GM18861 (cell line): ENCODE data around the gene GALNT9.

ENCODE experiments used
- ATAC-seq: cut with Tn5 transposase; IDR thresholded peaks from one replicate; pipeline ENCODE4 v1.9.1; 2021; ENCODE audit not compliant: unreplicated experiment

Gene GALNT9

DNA sequence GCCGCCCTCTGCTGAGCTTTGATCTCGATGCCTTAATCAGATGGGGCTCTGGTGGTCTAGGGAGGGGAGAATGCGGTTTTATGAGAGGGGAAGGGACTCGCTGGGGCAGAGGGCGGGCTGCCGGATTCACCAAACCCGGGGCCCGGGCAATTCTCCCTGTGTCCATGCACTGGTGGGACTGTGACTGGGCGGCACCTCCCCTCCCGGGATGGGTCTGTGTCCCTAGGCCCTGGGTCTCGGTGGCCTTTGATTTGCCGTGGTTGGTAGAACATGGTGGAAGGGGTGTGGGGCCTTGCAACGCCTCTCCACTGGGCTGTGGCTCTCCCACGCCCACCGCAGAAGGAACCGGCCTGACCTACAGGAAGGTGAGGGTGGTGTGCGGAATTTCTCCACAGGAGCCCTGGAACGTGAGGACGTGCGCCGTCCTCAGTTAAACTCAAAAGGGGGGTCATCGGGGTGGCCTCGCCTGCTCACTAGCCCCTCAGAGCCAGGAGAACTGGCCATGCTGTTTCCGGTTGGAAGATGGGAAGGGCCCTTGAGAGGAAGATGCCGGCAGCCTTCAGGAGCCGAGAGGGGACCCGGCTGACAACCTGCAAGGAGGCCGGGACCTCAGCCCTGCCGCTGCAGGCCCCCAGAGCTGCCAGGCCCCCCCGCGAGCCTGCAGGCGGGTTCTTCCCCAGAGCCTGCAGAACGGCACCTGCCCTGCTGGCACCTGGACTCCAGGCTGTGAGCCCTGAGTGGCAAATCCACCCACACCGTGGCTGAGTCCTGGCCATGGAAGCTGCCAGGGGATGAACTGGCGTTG is 141.5 kb downstream of the GALNT9 start:
- ATAC-seq: no peak

DNA sequence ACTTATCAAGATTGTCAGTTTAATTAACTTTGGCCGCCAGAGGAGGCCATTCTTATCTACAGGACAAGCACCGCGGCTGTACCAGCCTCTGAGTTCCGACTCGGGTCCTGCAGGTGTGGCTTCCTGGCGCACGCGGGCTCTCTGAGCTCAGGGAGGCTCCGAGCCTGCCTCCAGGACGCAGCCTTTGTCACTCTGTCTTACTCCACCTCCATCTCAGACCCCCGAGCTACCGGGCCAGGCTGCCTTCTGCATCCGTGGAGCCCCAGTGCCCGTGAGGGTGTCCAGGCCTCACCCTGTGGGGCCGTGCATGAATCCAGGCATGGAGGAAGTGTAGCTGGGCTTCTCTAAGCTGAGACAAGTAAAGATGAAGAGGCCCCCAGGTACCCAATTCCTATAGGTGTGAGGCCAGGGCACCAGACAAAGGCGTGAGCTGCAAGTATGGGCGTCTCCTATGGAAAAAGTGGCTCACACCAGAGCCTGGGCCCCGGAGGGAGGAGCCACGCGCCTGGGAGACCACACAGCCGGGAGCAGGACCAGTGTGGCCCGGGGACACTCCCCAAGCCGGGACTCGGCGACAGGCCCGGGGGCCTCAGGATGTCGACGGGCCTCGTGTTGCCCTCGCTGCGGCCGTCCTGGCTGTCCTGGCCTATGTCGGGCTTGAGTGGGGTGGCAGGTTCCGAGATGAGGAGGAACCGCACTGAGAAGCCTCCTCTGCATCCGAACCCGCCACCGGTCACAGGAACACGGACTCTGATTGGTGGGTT is 142.3 kb downstream of the GALNT9 start:
- no peak for ATAC-seq

- ATAC-seq: no peak
These were observed 143.1 kb downstream of the GALNT9 start for GRCh38 chr12:132186208-132186856.

- no peak for ATAC-seq
These were observed 143.7 kb downstream of the GALNT9 start for GRCh38 chr12:132185705-132186104.

DNA sequence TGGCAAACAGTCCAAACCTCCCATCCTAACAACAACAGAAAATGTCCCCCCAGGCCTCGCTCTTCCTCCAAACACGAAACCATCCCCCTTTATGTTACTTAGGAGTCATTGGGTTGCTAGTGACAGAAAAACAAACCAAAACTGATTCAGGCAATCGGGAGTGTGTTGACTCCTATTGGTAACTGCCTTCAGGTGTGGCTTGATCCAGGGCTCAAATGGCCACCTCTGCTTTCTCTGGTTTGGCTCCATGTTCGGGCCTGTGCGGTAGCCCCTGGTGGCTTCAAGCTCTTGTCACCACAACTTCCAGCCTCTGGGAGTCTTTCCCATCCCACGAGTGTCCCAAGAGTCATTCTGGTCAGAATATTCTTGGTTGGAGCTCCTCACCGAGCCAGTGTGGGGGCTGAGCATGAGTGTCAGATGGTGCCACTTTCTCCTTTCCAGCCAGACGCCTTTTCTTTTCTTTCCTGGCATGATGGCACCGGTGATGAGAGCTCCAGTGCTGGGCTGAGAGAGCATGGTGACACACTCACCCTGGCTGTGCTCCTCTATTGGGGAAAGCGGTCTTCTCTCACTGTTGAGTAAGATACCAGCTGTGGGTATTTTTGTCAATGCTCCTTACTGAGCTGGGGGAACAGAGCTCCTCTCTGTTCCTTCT is 146.6 kb downstream of the GALNT9 start:
- ATAC-seq: no peak

GRCh38 chr12:132182206-132182710 is 147.1 kb downstream of the GALNT9 start:
- no peak for ATAC-seq

DNA sequence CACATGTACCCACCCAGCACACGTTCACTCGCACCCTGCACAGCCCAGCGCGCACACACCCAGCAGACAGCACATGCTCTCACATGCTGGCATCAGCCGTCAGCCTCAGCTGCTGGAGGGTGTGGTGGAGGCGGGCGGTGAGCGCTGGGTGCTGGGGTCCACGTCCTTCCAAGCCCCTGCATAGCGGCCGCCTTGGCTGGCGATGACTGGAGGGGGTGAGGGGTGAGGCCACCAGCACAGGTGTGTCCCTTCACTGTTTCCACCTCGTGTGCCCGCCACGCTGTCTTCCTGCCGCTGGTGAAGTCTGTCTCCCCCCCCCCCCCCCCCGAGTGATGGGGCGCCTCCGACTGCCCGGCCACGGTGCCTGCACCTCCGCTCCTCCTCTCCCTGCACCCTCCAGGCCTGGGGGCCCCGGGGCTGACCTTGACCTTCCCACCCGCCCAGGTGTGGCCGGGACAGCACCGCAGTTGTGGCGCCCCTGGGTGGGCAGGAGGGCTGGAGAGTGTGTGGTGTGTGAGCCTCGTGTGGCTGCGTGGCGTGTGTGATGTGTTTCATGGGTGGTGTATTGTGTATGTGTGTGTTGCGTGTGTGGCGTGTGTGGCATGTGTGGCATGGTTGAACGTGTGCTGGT is 147.7 kb downstream of the GALNT9 start:
- ATAC-seq: no peak

DNA sequence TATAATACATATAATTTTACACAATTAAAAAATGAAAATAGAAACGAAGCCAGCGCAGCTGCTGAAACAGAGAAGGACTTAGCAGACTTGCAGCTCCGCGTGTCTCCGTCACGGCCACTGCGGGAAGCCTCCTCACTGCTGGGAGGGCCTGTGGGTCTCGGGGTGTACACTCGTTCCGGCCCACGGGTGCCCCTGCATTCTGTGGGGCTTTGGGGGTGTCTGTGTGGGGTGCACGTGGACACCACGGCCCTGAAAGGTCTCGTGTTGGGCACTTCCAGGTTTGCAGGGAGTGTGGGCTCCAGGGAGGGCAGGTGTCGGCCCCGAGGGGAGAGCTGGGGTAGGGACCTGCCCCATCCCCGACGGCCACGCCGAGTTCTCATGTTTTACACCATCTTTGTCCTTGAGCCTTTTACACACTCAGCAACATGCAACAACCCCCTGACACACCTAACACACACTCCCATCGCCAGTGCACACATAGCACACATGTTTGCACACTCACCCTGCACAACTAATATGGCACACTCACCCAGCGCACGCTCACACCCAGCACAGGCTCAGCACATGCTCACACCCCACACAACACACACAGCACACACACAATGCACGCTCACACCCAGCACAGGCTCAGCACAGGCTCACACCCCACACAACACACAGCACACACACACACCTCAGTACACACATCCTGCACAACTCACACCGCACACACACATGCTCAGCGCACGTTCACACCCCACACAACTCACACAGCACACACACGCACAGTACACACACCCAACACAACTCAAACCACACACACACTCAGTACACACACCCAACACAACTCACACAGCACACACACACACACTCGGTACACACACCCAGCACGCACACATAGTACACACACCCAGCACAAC is 148.5 kb downstream of the GALNT9 start:
- ATAC-seq: no peak

GRCh38 chr12:132179431-132180362 is 149.7 kb downstream of the GALNT9 start:
- no peak for ATAC-seq

- ATAC-seq: no peak
These were observed 150.5 kb downstream of the GALNT9 start for GRCh38 chr12:132178801-132179401.

DNA sequence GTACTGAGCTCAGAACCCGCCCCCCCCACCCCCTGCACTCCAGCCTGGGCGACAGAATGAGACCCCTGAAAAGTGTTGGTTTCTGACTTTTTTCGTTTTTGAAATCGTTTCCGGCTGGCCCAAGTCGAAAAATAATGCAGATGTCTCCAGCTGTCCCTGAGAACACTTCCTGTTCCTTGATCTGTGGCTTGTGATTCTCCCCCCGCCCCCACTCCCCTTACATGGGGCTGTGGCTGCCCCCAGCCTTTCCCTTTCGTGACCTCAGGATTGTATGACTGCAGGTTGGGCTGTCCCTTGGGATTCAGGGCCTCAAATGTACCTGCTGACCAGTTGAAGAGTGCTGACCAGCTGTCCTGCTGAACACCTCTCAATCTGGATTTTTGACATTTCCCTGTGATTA is 151.1 kb downstream of the GALNT9 start:
- ATAC-seq: no peak

DNA sequence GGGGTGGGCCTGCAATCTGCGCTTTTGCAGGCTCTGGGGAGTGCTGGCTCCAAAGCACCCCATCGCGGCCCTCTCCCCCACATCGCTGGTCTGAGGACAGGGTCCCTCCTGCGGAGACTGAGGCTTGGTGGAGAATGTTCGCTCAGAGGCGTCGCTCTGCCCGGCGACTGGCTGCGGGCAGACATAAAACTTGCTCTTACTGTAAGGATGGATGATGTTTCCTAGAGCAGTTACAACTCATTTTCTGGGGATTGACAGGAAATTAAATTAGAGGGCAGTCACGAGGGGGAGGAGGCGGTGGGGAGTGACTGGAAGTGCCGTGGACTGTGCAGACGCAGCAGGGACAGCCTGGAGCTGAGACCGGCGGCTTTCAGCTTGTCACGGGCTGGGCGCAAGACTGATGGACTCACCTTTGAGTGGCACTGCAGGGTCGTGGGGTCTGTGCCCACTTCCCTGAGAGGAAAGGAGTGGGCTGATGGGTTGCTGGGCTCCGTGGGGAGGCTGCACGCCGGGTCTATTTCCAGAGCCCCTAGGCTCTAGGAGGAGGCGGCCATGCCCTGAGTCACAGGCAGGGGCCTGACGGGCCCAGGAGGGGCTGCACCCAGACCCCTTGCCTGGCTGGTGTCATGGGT is 152.4 kb downstream of the GALNT9 start:
- no peak for ATAC-seq

- no peak for ATAC-seq
These were observed 152.9 kb downstream of the GALNT9 start for GRCh38 chr12:132176385-132176919.

- no peak for ATAC-seq
These were observed 153.6 kb downstream of the GALNT9 start for GRCh38 chr12:132175496-132176384.

DNA sequence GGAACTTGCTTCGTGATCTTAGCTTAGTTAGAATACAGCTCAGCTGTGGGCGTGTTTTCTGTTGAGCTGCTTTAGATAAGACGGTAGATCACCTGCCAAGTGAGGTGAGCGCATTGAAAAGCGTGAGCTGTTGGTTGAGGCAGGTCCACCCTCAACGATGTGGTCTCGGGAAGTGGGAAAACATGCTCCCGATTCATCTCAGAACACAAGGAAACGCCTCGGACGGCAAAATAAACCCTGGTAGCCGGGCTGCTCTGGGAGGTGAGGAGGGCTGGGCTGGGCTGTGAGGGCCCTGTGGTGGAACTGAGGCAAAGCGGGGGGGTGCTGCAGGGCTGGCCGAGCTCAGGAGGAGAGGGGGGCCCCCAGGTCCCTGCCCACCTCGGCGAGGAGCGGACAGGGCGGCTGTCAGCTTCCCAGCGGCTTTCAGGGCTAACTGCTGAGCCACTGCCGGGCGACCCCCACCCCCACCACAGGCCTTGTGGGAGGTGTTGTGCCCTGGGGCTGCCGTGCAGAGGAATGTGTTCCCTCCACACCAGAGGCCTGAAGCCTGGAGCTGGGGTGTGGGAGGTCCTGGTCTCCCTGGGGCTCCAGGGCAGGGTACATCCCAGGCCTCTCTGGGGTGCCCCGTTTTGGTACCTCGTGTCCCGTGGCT is 154.4 kb downstream of the GALNT9 start:
- no peak for ATAC-seq
